Kidney tubule cell (primary cell): Measurements from ENCODE around the gene TBC1D22A.

Experiments
- DNase-seq: peaks from one replicate; pipeline ENCODE4 v3.0.0-alpha.2; 2018; ENCODE audit warnings: low spot score

Gene TBC1D22A

GRCh38 chr22:47083379-47083986 lies 321.0 kb downstream of the TBC1D22A start:
- DNase-seq: no peak

DNA sequence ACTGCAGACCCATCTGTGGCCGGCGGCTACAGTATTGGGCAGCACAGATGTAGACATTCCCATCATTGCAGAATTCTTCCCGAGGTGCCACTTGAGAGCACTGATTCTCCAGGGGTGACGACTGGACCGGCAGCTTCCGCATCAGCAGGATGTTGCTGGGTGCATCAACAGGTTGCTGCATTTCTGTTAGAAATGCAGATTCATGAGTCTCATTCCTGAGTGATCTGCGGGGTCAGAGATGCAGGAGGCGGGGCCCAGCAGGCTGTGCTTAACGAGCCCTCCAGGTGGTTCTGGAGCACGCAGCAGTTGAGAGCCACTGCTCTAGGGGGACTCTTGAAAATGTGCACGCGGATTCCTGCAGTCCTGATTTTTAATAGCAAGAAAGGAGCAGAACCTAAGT lies 321.8 kb downstream of the TBC1D22A start:
- DNase-seq: no peak

- DNase-seq: no peak
Measured at GRCh38 chr22:47086596-47087248, 324.3 kb downstream of the TBC1D22A start.

- DNase-seq: no peak
Measured at GRCh38 chr22:47088480-47089158, 326.2 kb downstream of the TBC1D22A start.

GRCh38 chr22:47089374-47089773 lies 326.9 kb downstream of the TBC1D22A start:
- DNase-seq: no peak

DNA sequence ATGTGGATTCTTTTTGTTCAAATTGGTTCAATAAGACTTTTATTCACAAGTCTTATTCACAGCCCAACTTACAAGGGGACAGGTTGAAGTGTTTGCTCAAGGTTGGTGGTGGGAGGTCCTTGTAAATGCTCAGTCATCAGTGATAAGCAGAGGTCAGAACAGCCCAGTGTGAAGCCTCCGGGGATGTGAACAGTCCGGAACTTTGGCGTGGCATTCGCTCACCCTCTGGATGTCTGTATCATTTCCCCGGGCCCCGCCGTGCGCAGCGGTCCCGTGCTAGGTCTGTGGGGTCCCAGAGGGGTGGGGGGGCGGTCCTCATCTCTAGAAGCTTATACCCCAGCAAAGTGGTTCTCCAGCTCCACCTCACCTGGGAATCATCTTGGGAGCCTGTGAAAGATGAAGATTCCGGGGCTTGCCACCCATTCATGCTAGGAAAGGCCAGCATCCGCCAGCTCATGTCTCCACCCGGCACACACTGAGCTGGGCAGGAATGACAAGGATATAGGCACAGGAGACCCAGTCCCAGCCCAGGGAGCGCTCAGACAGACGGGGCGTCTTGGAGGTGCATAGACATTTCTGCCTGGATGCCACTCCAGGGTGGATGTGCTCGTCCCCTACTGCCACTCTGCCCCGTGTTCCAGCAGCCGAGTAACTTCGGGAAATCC lies 327.5 kb downstream of the TBC1D22A start:
- no peak for DNase-seq

DNA sequence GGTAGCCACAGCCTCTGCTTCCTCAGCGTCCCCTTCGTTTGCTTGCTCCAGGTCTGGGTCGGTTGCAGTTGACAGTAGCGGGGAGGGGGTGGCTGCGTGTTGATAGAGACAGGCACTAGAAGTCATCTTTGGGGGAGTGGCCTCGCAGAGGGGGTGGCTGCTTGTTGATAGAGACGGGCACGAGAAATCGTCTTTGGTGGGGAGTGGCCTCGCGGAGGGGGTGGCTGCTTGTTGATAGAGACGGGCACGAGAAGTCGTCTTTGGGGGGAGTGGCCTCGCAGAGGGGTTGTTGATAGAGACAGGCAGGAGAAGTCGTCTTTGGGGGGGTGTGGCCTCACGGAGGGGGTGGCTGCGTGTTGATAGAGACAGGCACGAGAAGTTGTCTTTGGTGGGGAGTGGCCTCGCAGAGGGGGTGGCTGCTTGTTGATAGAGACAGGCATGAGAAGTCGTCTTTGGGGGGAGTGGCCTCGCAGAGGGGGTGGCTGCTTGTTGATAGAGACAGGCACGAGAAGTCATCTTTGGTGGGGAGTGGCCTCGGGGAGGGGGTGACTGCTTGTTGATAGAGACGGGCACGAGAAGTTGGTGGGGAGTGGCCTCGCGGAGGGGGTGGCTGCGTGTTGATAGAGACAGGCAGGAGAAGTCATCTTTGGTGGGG lies 328.3 kb downstream of the TBC1D22A start:
- DNase-seq: no peak

- DNase-seq: no peak
Measured at GRCh38 chr22:47091246-47091651, 328.8 kb downstream of the TBC1D22A start.

- no peak for DNase-seq
Measured at GRCh38 chr22:47091921-47092700, 329.7 kb downstream of the TBC1D22A start.

- peak; percentile 39 for DNase-seq
Measured at GRCh38 chr22:47092896-47093311, 330.5 kb downstream of the TBC1D22A start.

GRCh38 chr22:47093720-47094119 lies 331.3 kb downstream of the TBC1D22A start:
- DNase-seq: no peak

GRCh38 chr22:47094861-47095330 lies 332.4 kb downstream of the TBC1D22A start:
- DNase-seq: peak; percentile 9

- DNase-seq: no peak
Measured at GRCh38 chr22:47095395-47096122, 333.1 kb downstream of the TBC1D22A start.

- no peak for DNase-seq
Measured at GRCh38 chr22:47098121-47098520, 335.7 kb downstream of the TBC1D22A start.

GRCh38 chr22:47098554-47098953 lies 336.1 kb downstream of the TBC1D22A start:
- DNase-seq: no peak

- DNase-seq: no peak
Measured at GRCh38 chr22:47100019-47100418, 337.6 kb downstream of the TBC1D22A start.

- DNase-seq: no peak
Measured at GRCh38 chr22:47100646-47101200, 338.3 kb downstream of the TBC1D22A start.

- no peak for DNase-seq
Measured at GRCh38 chr22:47101321-47101885, 339.0 kb downstream of the TBC1D22A start.

GRCh38 chr22:47102081-47102480 lies 339.6 kb downstream of the TBC1D22A start:
- no peak for DNase-seq

- DNase-seq: peak; percentile 53
Measured at GRCh38 chr22:47102648-47103047, 340.2 kb downstream of the TBC1D22A start.
